ENCODE data around the gene LRRC59.
"Not testable (repeated sequence)": the region's sequence is repeated elsewhere in the genome, so short reads cannot be mapped to it uniquely, and the experiment has no call there.

The LRRC59 gene

DNA sequence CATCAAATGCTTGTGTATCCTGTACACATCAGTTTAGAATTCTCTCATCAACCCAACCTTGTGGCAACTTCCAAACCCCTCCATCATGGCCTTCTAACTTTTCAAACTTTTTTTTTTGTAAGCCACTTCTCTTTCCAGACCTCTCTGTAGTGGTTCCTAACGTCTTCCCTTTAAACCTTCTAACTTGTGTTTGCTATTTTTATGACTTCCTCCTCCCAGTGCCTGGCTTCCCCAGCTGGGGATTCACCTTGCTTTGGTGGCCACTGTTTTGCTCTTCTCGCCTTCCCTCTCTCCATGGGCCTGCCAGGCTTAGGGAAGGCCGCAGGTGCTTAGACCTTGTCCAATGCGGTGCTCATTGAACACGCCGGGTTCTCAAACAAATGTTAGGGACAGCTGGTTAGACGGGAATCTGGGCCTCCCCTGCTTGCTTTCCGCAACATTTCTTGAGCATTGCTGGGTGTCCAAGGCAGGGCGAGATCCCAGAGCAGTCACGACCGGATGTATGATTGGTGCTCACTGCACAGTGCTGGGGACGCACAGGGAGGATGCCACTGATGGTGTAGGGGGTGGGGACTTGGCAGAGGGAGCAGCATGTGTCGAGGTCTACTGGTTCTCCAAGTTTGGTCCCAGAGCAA lies 52.5 kb downstream of the LRRC59 start:
- DNase-seq = no peak

- DNase-seq = no peak
Measured at GRCh38 chr17:50339381-50339780, 57.9 kb downstream of the LRRC59 start.

GRCh38 chr17:50338645-50339044 lies 58.7 kb downstream of the LRRC59 start:
- DNase-seq = no peak

- DNase-seq = no peak
Measured at GRCh38 chr17:50337956-50338355, 59.4 kb downstream of the LRRC59 start.

GRCh38 chr17:50333291-50334057 lies 63.8 kb downstream of the LRRC59 start:
- DNase-seq = not testable (repeated sequence)

- DNase-seq = no peak
Measured at GRCh38 chr17:50332196-50332595, 65.1 kb downstream of the LRRC59 start.
